ENCODE results near the gene PBX4.
"Not testable (repeated sequence)": the region's sequence is repeated elsewhere in the genome, so short reads cannot be mapped to it uniquely, and the experiment has no call there.

PBX4 gene

DNA sequence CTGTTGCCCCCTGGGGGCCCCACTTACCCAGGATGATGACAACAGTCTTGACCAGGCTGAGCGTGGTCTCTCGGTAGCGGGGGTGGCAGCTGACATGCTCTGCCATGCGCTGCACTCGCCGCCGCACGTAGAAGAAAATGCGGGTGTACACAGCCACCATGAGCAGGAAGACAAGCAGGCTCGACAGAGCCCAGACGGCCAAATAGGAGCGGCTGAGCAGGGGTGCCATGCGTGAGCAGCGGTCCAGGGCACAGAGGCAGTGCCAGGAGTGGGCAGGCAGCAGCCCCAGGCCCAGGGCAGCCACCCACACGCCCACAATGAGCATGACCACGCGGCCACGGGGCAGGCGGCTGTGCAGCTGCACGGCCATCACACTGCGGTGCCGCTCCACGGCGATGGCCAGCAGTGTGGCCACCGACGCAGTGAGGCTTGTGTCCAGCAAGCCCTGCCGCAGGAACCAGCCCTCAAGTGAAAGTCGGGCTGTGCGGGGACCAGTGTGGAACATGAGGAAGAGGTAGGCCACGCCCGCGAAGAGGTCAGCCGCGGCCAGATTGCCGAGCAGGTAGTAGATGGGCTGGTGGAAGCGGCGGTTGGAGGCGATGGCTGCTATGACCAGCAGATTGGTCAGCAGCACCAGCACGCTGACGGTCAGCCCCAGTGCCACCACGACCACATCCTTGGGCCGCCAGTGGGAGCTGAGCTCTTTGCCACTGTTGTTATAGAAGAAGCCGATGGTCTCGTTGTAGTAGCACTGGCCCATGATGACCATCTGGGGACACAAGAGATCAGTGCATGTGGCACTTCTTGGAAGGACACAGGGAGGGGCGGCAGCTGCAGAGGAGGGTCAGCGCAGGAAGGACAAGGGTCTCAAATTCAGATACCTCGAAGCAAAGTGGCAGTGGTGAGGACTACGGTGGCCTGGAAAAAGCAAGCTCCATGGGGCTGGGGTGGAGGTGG lies 8.3 kb upstream of the PBX4 start:
- no peak for DNase-seq

- no peak for DNase-seq
These were observed 5.6 kb upstream of the PBX4 start for GRCh38 chr19:19624032-19624570.

- DNase-seq = no peak
These were observed 4.9 kb upstream of the PBX4 start for GRCh38 chr19:19623383-19623782.

GRCh38 chr19:19619849-19620210 lies 1.3 kb upstream of the PBX4 start:
- no peak for DNase-seq

DNA sequence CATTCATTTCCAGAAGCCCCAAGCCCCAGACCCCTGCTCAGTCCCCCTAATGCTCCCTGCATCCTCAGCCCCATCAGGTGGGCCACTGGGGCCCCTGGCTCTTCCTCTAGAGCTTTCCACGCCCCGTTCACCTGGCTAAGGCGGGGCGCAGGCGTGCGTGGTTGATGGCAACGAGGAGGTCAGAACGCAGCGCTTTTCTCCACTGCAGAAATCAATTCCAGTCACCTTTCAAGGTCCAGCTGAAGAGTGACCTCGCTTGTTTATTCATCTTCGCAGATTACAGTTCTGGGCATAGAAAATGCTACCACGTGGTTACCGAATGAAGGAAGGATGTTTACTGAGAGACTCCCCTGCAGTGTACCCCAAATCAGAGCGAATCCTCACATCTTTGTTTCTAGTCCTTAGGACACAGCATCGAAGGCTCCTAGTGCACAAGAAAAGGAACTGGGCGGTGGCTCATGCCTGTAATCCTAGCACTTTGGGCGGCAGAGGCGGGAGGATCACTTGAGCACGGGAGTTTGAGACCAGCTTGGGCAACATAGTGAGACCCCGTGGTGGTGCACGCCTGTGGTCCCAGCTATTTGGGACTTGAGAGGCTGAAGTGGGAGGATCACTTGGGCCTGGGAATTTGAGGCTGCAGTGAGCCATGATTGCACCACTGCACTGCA lies 828 bp upstream of the PBX4 start:
- DNase-seq = no peak

DNA sequence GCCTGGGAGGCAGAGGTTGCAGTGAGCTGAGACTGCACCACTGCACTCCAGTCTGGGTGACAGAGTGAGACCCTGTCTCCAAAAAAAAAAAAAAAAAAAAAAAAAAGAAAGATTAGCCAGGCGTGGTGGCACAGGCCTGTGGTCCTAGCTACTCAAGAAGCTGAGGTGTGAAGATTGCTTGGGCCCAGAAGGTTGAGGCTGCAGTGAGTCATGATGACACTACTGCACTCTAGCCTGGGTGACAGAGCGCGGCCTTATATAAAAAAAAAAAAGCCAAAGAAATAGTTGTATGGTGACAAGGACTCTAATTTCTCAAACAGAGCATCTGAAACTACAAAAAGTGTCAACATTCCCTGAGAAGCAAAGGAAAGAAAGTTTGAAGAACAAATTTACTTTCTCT lies 3.4 kb downstream of the PBX4 start:
- no peak for DNase-seq

GRCh38 chr19:19613506-19613905 lies 5.0 kb downstream of the PBX4 start:
- DNase-seq = no peak

DNA sequence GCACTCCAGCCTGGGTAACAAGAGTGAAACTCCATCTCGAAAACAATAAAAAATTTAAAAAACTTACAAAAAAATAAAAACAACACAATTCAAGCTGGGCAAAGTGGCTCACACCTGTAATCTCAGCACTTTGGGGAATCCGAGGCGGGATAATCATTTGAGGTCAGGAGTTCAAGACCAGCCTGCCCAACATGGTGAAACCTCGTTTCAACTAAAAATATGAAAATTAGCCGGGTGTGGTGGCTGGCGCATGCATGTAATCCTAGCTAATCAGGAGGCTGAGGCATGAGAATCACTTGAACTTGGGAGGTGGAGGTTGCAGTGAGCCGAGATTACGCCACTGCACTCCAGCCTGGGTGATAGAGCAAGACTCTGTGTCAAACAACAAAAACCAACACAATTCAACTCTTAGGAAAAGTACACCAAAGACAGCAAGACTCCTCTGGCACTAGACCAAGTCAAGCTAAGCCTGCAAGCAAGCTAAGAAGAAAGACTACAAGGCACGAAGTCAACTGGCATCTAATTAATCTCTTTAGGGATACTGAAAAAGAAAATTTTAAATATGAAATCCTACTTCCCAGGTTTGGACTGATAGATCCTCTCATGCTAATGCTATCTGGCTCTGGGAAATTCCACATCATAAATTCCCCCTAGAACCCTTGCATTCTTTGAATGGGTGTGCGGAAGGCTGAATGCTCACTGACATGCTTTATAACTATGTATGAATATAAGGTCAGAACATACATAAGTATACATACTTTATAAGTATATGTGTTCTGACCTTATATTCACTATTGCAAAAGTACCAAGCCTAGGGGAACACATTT lies 7.9 kb downstream of the PBX4 start:
- DNase-seq = no peak

- DNase-seq = not testable (repeated sequence)
These were observed 11.8 kb downstream of the PBX4 start for GRCh38 chr19:19606686-19607085.

GRCh38 chr19:19606021-19606420 lies 12.5 kb downstream of the PBX4 start:
- DNase-seq = no peak

DNA sequence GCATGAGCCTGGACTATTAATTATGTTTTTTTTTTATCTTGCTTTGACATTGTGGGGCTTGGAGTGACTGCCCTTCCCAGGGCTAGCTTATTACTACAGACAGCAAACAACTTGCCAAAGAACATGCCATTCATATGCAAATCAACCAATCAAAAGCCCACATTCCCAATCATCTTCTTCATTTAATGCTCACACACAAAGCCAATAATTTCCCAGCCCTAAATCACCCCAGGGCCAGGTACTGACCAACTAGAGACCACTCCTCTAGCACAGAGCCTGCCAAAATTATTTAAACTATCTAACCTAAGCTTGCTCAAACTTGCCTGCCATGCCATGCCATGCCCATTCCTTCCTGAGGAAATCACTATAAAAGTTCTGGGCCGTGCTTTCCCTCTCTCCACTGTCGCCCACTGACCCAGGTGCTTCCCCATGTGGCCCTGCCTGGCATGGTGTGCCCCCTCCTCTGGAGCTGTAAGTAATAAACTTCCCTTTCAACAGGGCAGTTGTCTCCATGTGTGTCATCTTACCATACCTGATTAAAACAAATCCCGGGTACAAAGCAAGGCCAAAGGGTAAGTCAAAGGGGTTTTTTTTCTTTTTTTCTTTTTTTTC lies 15.7 kb downstream of the PBX4 start:
- DNase-seq = no peak

- DNase-seq = no peak
These were observed 16.3 kb downstream of the PBX4 start for GRCh38 chr19:19602136-19602712.

DNA sequence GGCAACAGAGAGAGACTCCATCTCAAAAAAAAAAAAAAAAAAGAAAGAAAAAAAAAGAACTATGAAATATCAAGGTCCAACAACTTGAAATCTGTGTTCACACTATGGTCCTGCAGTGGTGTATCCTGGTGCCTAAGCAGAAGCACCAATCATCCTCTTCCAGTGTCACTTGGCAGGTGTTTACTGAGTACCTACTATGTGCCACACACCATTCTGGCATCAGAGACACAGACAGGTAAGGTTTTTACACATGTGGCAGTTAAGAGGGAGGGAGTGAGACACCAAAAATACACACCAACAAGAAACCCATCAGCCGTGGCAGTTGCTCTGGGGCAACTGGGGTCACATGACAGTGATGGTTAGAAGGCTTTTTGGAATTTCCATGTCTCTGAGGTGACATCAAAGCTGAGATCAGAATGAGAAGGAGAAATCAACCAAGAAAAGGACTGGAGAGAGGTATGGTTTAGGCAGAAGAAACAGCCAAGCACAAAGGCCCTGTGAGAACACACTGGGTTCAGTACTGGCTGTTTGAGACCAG lies 17.6 kb downstream of the PBX4 start:
- DNase-seq = no peak

GRCh38 chr19:19598728-19599451 lies 19.6 kb downstream of the PBX4 start:
- DNase-seq = not testable (repeated sequence)

GRCh38 chr19:19597809-19598306 lies 20.6 kb downstream of the PBX4 start:
- DNase-seq = no peak

DNA sequence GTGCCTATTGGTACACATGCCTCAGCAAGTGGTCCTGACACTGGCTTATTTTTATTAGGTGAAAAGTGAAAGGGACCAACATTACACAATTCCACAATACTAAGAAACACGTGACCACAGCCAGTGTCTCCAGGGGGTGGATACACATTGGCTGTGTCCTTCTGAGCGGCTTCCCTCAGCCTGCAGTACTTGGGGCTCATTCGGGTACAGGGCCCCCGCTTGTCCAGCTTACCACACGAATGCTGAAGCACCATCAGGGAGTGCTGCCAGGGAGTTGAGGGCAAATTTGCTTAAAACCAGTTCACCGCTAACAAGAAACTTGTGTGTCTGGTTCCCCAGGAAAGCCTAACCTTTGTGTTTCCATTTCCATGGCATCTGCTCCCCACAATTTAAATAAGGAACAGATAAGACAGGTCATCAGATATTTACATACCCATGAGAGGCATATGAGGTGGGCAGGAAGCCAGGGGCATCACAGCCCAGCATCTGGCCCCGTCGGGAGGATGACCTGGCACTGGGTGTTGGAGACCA lies 23.3 kb downstream of the PBX4 start:
- no peak for DNase-seq

GRCh38 chr19:19594381-19594780 lies 24.1 kb downstream of the PBX4 start:
- DNase-seq = no peak

- DNase-seq = no peak
These were observed 25.8 kb downstream of the PBX4 start for GRCh38 chr19:19592690-19593089.

DNA sequence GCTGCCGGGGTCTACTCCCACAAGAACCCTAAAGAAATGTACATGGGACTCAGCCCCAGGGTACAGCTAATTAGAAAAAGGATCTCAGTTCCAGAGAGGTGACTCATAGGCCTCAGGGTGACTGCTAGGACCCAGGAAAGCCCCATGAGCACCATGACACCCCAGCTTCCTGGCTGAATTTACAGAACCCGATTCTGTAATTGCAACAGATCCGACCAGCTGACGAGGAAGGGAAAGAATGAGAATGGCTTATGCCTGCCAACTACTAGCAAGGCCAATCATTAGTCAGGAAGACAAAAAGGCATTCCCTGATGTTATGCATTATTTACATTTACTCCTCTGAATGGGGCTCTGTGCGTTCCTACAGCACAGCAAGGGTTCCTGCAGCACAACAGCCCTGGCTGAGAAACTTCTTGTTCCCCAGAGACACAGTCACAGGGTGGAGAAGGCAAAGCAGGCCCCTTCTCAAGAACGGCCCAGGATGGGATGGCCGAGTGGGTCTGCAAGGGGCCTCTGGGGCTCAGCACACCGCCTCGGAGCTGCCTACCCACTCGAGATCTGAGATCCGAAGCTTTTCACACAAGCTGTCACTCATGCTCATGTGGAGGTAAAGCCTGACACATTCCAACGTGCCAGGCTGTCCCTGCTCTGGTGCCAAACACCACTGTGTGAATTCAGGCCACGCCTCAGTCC lies 27.2 kb downstream of the PBX4 start:
- no peak for DNase-seq

- DNase-seq = no peak
These were observed 29.9 kb downstream of the PBX4 start for GRCh38 chr19:19588546-19588945.
